NCI-H2227 (cell line): ENCODE results near the gene TEX29.

Source experiments
- DNase-seq: peaks from one replicate; lab custom pipeline; 2025; ENCODE audit not compliant: unreplicated experiment; lab: John Stamatoyannopoulos, UW

TEX29 gene

GRCh38 chr13:111367340-111367739 lies 46.9 kb downstream of the TEX29 start:
- DNase-seq, result no peak

GRCh38 chr13:111368091-111368490 lies 47.6 kb downstream of the TEX29 start:
- DNase-seq, result no peak

GRCh38 chr13:111370147-111370546 lies 49.7 kb downstream of the TEX29 start:
- DNase-seq, result no peak

GRCh38 chr13:111370570-111371535 lies 50.4 kb downstream of the TEX29 start:
- DNase-seq, result peak; percentile 74

DNA sequence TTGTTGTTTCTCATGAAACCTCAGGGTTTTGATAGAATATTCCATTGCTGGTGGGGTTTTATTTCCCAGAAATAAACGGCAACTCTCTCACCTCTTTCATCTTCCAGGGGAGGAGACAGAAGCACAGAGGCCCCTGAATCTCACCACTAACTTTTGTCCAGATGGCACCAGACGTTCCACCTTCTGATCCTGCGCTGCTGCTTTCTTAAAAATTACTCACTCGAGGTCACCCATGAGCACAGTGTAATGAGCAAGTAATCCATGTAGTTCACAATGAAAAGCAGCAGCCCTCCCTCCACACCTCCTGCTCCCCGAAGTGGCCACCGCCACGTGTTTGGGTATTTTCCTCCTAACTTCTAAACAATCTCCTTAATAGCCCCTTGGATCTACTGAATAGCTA lies 51.3 kb downstream of the TEX29 start:
- peak; percentile 56 for DNase-seq

DNA sequence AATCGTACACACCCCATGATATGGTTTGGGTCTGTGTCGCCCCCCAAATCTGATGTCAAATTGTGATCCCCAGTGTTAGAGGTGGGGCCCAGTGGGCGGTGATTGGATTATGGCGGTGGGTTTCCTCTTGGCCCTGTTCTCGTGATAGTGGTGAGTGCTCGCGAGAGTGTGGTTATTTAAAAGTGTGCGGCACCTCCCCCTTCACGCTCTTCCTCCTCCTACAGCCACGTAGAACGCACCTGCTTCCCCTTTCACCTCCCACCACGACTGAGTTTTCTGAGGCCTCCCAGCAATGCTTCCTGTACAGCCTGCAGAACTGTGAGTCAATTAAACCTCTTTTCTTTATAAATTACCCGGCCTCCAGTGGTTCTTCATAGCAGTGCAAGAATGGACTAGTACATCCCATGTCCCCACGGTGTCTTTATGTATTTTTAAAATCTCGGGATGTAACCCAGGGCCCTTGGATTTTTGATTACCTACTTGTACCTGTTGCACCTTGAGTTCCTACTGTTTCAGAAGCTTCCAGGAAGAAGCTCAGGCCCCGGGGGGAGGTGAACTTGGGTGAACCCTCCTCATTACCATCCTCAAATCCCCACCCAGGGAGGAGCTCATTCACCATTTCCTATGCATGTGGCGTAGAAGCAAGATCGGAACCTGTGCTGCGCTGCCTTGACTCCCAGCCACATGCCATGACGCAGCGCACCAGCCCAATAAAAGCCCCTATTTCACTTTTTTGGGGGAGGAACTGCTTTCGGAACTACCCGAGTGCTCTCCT lies 52.4 kb downstream of the TEX29 start:
- no peak for DNase-seq

- no peak for DNase-seq
Observed at GRCh38 chr13:111373486-111373885, 53.0 kb downstream of the TEX29 start.

DNA sequence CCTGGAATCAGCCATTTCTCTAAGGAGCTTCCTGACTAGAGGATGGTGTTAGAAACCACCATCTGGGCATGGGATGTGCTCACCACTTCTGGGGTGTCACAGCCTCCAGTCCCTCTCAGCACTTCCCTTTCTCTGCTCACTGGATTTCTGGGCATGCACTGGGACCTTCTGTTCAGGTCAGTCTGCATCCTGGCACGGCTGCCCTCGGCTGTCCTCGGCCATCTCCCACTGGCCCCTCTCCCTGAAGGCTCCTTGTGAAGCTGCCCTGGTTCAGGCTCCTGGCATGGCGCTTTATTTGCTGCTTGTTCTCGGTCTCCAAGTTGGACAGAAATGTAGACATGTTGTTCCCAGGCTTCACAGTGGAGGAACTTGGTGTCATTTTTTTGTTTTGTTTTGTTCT lies 60.0 kb downstream of the TEX29 start:
- no peak for DNase-seq

DNA sequence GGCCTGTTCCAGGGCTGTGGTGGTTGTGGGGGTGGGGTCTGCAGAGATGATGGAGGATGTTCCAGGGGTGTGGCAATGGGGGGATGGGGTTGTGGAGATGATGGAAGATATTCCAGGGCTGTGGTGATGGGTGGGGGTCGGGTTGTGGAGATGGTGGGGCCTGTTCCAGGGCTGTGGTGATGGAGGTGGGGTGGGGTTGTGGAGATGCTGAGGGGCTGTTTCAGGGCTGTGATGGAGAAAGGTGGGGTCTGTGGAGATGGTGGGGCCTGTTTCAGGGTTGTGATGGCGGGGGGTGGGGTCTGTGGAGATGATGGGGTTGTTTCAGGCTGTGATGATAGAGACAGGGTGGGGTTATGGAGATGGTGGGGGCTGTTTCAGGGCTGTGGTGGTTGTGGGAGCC lies 62.0 kb downstream of the TEX29 start:
- DNase-seq, result no peak

GRCh38 chr13:111382877-111383276 lies 62.4 kb downstream of the TEX29 start:
- no peak for DNase-seq

DNA sequence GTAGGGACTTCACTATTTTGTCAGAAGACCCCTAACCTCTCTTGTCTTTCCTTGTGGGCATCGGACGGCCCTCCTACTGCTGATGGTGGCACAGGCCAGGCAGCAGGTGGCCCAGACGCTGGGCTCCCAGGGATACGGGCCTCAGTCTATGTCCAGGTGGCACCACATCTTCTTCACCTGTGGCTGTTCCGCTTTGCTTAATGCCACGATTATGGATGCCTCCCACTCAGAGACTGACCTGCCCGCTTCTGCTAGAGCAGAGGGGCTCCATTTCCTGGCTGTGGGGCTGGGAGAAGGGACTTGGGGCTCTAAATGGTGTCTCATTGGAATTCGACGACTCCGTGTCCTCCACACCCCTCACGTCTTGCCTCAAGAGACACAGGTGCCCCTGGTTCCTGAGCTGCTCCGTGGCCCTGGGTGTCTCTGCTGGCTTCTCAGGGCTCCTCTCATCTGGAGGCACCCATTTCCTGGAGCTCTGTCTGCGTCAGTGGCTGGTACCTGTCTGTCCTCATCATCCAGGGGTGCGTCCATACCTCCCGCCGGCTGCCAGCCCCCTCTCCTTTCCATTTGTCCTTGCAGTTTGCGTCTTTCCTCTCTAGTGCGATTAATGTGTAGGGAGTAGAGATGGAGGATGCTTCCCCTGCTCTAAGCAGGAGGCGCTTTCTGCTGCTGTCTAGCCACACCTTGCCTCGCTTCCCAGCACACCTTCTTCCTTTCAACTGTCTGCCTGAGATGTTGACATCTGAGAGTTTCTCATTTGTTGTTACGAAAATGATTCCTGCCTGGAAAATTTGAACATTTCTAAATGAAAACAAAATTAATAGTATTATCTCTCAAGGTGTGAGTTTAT lies 63.4 kb downstream of the TEX29 start:
- no peak for DNase-seq

DNA sequence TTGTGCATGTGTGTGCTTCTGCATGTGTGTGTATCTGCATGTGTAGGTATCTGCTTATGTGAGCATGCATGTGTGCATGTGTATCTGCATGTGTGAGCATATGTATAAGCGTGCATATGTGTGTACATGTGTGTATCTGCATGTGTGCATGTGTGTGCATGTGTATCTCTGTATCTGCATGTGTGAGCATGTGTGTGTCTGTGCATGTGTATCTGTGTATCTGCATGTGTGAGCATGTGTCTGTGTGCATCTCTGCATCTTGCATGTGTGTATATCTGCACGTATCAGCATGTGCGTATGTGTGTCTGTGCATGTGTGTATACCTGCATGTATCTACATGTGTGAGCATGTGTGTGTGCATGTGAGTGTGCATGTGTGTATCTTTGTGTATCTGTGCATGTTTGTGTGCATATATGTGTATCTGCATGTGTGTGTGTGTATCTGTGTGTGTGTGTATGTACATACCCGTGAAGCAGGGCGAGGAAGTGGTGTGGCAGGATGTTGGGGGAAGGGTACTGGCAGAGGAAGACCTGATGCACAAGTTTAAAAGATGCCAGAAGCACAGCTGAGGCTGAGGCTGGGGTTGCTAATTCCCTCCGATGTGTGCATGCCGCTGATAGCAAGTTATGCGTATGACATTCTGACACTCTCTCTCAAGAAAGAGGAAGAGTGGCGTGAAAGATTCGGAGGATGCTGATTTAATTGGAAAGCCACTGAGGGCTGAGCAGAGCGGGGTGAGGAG lies 64.2 kb downstream of the TEX29 start:
- DNase-seq, result peak; percentile 38

GRCh38 chr13:111385183-111385857 lies 64.9 kb downstream of the TEX29 start:
- no peak for DNase-seq

DNA sequence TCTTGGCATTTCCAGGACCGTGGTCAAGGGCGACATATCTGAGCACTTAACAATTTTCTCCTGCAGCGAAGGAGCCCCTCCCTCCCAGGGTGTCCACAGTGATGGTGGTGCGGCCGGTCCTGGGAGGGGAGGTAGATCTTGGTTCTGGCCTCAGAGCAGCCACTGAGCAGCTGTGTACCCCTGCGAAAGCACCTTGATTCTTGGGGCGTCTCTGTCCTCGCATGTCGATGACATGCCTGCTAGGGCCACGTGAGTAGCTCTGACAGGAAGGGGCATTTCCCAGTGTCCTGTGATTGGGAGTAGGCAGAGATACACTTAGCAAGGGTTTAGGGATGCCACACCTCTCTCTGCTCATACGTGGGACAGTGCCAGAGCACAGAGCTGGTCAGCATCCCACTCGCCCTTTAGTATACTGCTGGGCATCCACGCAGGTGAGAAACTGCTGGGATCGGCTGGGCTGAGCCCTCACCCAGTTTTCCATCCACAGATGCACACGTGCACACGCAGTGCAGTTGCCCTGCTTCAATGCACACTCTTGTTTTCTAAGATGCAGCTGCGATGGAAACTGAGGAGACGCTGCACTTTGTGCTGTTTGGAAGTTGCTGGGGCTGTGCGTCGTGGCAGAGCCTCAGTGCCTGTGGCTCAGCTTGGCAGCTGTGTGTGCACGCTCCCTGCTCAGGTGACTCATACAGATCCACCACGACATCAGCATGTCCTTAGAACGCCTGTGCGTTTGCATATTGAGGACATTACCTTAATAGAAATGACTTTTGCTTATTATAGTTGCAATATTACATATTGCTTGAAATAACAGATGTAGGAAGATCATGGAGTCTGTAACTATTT lies 66.8 kb downstream of the TEX29 start:
- no peak for DNase-seq

DNA sequence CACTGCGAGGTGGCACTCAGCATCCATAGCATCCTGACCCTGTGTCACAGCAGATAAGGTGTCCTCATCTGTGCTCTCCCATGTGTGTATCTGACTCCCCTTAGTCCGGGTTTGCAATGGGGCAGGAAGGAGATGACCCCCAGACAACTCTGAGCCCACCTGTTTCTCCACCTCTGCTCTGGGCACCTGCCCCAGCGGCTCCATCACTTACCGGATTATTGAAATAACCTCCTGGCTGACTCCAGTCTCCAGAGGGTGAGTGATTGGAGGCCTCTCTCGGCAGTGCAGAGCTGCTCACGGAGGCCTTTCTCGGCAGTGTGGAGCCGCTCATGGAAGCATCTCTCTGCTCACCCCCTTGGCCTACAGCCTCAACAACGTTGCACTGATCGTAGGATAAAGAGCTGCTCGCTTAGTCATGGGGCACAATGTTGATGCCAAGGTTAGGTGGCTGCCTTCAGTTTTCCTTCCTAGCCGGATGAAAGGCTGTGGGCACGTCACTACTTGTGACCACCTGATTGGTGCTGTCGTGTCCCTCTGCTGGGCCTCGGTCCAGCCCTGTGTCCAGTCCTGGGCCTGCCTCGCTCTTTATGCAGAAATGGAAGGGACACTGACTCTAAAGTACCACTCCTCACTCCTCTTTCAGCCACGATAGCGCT lies 67.6 kb downstream of the TEX29 start:
- DNase-seq, result no peak

GRCh38 chr13:111388851-111389500 lies 68.5 kb downstream of the TEX29 start:
- no peak for DNase-seq

DNA sequence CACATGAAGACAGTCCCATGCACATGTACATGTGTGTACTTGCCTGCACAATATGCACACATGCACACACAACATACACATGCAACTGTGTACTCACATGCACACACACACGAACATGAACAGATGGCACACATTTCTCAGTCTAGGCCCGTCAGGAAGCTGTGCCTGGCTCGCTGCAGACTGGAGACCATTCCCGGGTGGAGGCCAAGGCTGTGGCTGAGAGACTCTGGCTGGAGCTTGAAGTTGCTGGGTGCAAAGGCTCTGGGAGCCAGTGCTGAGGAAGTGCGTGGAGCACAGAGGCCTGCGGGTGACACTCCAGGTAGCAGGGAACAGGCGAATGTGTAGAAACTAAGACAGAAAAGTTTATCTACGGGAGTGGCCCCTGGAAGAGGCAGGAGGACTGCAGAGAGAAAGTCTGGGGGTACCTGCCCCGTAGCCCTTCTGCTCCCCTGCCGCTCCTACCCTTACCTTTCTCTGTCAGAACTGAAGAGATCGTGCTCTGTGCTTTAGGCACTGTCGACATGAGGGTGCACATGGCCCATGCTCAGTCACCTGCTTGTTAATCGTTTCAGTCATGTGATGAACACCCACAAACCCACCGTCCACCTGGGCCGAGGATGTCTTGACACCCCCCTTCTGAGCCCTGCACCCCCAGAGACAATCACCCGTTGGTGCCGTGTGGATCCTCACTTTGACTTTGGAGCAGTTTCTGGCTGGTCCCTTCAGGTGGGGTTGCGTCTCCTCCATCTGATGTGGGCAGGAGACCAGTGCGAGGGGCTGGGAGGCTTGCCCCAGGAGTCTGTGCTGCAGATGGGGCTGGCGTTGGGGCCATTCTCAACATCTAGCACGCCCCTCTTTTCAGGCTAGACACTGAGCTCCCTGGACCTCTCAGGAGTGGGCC lies 69.4 kb downstream of the TEX29 start:
- DNase-seq, result no peak
